OCI-LY7 (cell line): ENCODE results near the gene DDX43. TPM values are rescaled to one million over a fixed set of nuclear protein-coding genes. Genes with fewer than 3 reads are reported as not detected.

Experiments used
- BruUV-seq: library from RNA; stranded (reverse); fragments of 400-500 nt; replicated peaks from 2 replicates; lab custom pipeline; 2021; lab: Mats Ljungman, UMichigan
- CTCF ChIA-PET: fragments of 300-600 bp; sonication (Branson Sonifier 250); formaldehyde crosslinking; loops from one replicate; lab custom pipeline; 2022; ENCODE audit warnings: antibody characterized with exemption; ENCODE audit not compliant: unreplicated experiment; lab: Charles Lee
- POLR2A ChIA-PET: fragments of 300-600 bp; sonication (Branson Sonifier 250); formaldehyde crosslinking; loops from one replicate; lab custom pipeline; 2022; ENCODE audit warnings: antibody characterized with exemption; lab: Charles Lee
- DNase-seq: peaks from one replicate; pipeline ENCODE4 v3.0.0-alpha.2; 2015; ENCODE audit warnings: low spot score
- H2AFZ ChIP-seq: fragments of 200-600 bp; sonication (generic), shearing (Covaris generic); 2 replicates; pipeline ENCODE4 v1.6.1; 2014; ENCODE audit warnings: mild to moderate bottlenecking, antibody characterized with exemption, low read length, moderate library complexity
- H3K27ac ChIP-seq: fragments of 200-600 bp; sonication (generic); 2 replicates; pipeline ENCODE4 v1.5.1; 2014; ENCODE audit warnings: mixed run types, low read depth, mild to moderate bottlenecking, moderate library complexity, low read length, inconsistent platforms; ENCODE audit not compliant: poor library complexity, severe bottlenecking
- H3K36me3 ChIP-seq: fragments of 200-600 bp; sonication (generic); 2 replicates; pipeline ENCODE4 v1.6.1; 2014; ENCODE audit warnings: mild to moderate bottlenecking, antibody characterized with exemption, low read length, moderate library complexity, mixed read lengths; ENCODE audit not compliant: insufficient read depth
- H3K4me1 ChIP-seq: fragments of 200-600 bp; sonication (generic); 2 replicates; pipeline ENCODE4 v1.5.1; 2014; ENCODE audit warnings: mild to moderate bottlenecking, low read length; ENCODE audit not compliant: insufficient read depth, poor library complexity, severe bottlenecking
- H3K4me2 ChIP-seq: fragments of 200-600 bp; sonication (generic); 2 replicates; pipeline ENCODE4 v1.6.1; 2014; ENCODE audit warnings: mild to moderate bottlenecking, low read length
- H3K4me3 ChIP-seq: fragments of 200-600 bp; sonication (generic); 2 replicates; pipeline ENCODE4 v1.5.1; 2014; ENCODE audit warnings: mild to moderate bottlenecking, low read depth, low read length; ENCODE audit not compliant: poor library complexity, severe bottlenecking
- H3K79me2 ChIP-seq: fragments of 200-600 bp; sonication (generic); 2 replicates; pipeline ENCODE4 v1.6.1; 2016; ENCODE audit warnings: low read depth, mild to moderate bottlenecking, low read length, moderate library complexity, mixed read lengths; ENCODE audit not compliant: insufficient read depth
- H3K9me2 ChIP-seq: fragments of 200-600 bp; sonication (generic); 2 replicates; pipeline ENCODE4 v1.6.1; 2016; ENCODE audit warnings: mild to moderate bottlenecking, low read length, mixed read lengths; ENCODE audit not compliant: insufficient read depth
- H3K9me3 ChIP-seq: fragments of 200-600 bp; sonication (generic); 2 replicates; pipeline ENCODE4 v1.6.1; 2014; ENCODE audit warnings: mild to moderate bottlenecking, mixed run types, low read length, mixed read lengths
- H4K20me1 ChIP-seq: fragments of 200-600 bp; sonication (generic); 2 replicates; pipeline ENCODE4 v1.6.1; 2014; ENCODE audit warnings: mild to moderate bottlenecking, antibody characterized with exemption, low read length, moderate library complexity, mixed read lengths; ENCODE audit not compliant: insufficient read depth
- EZH2phosphoT487 ChIP-seq: fragments of 200-600 bp; sonication (generic); IDR thresholded peaks from 2 replicates; pipeline ENCODE4 v1.6.1; 2018; ENCODE audit warnings: low read depth, borderline replicate concordance, mild to moderate bottlenecking, mixed run types, antibody characterized with exemption, low read length, moderate library complexity, mixed read lengths
- intact Hi-C: fragments of 100-400 bp; cut with micrococcal nuclease; formaldehyde crosslinking; loops from one replicate; pipeline ENCODE4 v1.10.0; 2022; ENCODE audit not compliant: unreplicated experiment
- total RNA-seq, 2 experiments: library from RNA; depleted of rRNA in 1 of 2; stranded (reverse); fragments of >200 nt in 1 of 2; shearing (Covaris generic) in 1 of 2; gene quantifications; 2 replicates each; pipeline ENCODE4 v1.2.3, GENCODE V29; 2014 to 2022
- TF ChIP-seq, protein P1 (sequence below): fragments of 200-600 bp; sonication (generic); conservative IDR thresholded peaks from 2 replicates; pipeline ENCODE4 v1.5.1; 2014; ENCODE audit warnings: mild to moderate bottlenecking, antibody characterized with exemption, low read length, moderate library complexity, mixed read lengths

The DDX43 gene
- total RNA-seq, 2 experiments from 2014 or later, result not detected

DNA sequence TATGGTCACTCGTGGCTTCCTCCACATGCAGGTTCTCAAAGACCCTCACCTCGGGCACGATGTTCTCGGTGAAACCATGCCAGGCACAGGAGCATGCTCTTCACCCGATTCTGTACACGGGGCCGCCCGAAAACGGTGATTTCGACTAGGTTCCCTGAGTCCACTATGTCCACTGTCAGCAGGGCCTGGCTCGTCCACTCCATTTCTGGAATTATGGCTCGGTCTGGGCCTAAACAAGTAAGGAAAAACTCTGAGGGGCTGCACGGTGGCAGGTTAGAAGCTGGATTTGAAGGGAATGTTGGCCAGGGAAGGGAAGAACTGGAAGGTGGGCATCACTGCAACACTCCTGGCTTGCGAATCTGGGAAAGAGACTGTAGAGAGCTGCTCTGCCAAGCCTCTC, 25.5 kb upstream of the DDX43 start:
- BruUV-seq, result no TSS peak
- POLR2A ChIA-PET, result no interaction called here
- intact Hi-C loops, result no loop called here

DNA sequence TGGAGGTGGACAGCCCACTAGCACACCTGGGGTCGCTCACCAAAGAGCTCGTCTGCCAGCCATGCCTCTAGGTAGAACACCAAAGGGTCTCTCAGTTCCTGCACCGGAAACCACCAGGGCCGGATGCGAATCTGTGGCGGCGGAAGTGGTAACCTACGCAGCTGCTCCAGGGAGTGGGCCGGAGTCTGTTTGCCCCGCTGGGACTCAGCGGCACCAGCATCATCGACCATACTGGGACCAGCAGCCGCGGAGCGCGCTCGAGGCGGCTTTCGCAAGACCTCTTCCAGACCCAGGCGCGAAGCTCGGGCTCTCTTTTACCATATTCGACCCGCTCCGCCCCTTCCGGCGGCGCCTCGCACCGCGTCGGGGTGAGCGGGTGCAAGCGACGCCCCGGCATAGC, 25.1 kb upstream of the DDX43 start, which contains the start of gene OOEP:
Gene OOEP, minus strand, starts transcription at position 335 of the 400 bp plus-strand sequence. Its CDS starts 105 bp downstream, at position 230.
- Histone ChIP-seq H3K27ac (no peak within 1 kb of the TSS), H3K4me3 (no peak within 1 kb of the TSS), H3K79me2 (no peaks in the 10 kb centered on the region), H3K4me1 (no peaks in the 10 kb centered on the region), H2AFZ (no peak within 1 kb of the TSS), H3K9me2 (no peaks in the 10 kb centered on the region), H3K4me2 (no peak within 1 kb of the TSS), H3K36me3 (no peaks in the 10 kb centered on the region), H3K9me3 (no peaks in the 10 kb centered on the region), H4K20me1 (no peaks in the 10 kb centered on the region)
- DNase-seq, result no peak
- TF ChIP-seq, protein P1, sequence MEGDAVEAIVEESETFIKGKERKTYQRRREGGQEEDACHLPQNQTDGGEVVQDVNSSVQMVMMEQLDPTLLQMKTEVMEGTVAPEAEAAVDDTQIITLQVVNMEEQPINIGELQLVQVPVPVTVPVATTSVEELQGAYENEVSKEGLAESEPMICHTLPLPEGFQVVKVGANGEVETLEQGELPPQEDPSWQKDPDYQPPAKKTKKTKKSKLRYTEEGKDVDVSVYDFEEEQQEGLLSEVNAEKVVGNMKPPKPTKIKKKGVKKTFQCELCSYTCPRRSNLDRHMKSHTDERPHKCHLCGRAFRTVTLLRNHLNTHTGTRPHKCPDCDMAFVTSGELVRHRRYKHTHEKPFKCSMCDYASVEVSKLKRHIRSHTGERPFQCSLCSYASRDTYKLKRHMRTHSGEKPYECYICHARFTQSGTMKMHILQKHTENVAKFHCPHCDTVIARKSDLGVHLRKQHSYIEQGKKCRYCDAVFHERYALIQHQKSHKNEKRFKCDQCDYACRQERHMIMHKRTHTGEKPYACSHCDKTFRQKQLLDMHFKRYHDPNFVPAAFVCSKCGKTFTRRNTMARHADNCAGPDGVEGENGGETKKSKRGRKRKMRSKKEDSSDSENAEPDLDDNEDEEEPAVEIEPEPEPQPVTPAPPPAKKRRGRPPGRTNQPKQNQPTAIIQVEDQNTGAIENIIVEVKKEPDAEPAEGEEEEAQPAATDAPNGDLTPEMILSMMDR, result no peak
- TF ChIP-seq EZH2phosphoT487, result no peak
- no TSS peak for BruUV-seq
- intact Hi-C loops, result no loop called here
- ChIA-PET CTCF (no interaction called here), POLR2A (interaction anchor here (0.6 kb wide), 1 partner anchor 1131 kb away, joined by 3 read pairs; no protein-coding TSS in a partner anchor)

More for the DNA sequence above, 25.5 kb upstream of the DDX43 start:
- Histone ChIP-seq H3K4me3 (no peak overlapping the region), H3K9me2 (no peaks in the 10 kb centered on the region), H3K79me2 (no peaks in the 10 kb centered on the region), H4K20me1 (no peaks in the 10 kb centered on the region), H3K27ac (no peak overlapping the region), H3K9me3 (no peaks in the 10 kb centered on the region), H3K4me1 (no peaks in the 10 kb centered on the region), H3K4me2 (no peak overlapping the region), H3K36me3 (no peaks in the 10 kb centered on the region), H2AFZ (no peak overlapping the region)
- no peak for DNase-seq
- CTCF ChIA-PET, result no interaction called here
- TF ChIP-seq, protein P1, result no peak
- no peak for TF ChIP-seq EZH2phosphoT487

DNA sequence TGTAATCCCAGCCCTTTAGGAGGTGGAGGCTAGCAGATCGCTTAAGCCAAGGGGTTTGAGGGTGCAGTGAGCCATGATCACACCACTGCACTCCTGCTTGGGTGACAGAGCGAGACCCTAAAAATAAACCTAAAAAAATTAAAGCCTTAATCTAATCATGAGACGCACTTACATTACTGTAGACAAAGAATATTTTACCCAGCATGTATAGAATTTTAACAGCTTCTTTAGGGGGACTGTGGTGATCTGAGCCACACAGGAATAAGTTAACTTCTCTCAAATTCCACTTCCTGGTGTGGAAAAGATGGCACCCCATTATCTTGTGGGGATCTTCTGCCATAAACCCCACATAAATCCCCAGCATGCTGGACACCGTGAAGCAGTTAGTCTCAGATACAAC, 22.6 kb upstream of the DDX43 start:
- TF ChIP-seq, protein P1, result no peak
- no peak for TF ChIP-seq EZH2phosphoT487
- Histone ChIP-seq H4K20me1 (no peaks in the 10 kb centered on the region), H3K4me2 (no peak overlapping the region), H3K36me3 (no peaks in the 10 kb centered on the region), H3K9me2 (no peaks in the 10 kb centered on the region), H2AFZ (no peak overlapping the region), H3K4me3 (no peak overlapping the region), H3K4me1 (no peaks in the 10 kb centered on the region), H3K27ac (no peak overlapping the region), H3K79me2 (no peaks in the 10 kb centered on the region), H3K9me3 (no peaks in the 10 kb centered on the region)
- ChIA-PET CTCF (no interaction called here), POLR2A (interaction anchor here (0.6 to 0.7 kb wide), 3 partner anchors 21 to 65 kb away, joined by 3 read pairs; no protein-coding TSS in a partner anchor)
- BruUV-seq, result no TSS peak
- DNase-seq, result no peak
- intact Hi-C loops, result no loop called here
